ENCODE measurements around the gene KSR2.

DNA sequence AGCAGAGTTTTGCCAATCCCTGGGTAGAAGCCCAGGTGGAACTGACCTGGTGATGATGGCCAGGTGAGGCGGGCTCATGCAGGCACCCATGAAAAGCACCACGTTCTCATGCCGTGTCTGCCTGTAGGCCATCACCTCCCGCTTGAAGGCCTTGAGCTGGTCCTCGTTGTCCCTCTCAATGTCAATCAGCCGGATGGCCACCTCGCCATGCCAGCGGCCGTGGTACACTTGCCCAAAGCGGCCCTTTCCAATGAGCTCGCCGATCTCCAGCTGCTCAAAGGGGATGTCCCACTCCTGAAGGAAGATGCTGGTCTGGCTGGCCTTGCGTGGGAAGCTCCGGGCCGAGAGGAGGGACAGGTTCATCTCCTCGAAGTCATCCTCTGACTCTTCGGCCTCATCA, 444.0 kb downstream of the KSR2 start:
- TF ChIP-seq, protein P1, sequence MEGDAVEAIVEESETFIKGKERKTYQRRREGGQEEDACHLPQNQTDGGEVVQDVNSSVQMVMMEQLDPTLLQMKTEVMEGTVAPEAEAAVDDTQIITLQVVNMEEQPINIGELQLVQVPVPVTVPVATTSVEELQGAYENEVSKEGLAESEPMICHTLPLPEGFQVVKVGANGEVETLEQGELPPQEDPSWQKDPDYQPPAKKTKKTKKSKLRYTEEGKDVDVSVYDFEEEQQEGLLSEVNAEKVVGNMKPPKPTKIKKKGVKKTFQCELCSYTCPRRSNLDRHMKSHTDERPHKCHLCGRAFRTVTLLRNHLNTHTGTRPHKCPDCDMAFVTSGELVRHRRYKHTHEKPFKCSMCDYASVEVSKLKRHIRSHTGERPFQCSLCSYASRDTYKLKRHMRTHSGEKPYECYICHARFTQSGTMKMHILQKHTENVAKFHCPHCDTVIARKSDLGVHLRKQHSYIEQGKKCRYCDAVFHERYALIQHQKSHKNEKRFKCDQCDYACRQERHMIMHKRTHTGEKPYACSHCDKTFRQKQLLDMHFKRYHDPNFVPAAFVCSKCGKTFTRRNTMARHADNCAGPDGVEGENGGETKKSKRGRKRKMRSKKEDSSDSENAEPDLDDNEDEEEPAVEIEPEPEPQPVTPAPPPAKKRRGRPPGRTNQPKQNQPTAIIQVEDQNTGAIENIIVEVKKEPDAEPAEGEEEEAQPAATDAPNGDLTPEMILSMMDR (IDR thresholded peaks at IDR 0.05; ENCODE audit: low read depth, low read length) = no peak
- no peak for TF ChIP-seq EZH2phosphoT487 (IDR thresholded peaks at IDR 0.05; ENCODE audit: low read depth)

All from OCI-LY3 (cell line).